Nasal cavity respiratory epithelium epithelial cell of viscerocranial mucosa (primary cell): ENCODE results near the gene AGAP4. TPM values are rescaled to one million over a fixed set of nuclear protein-coding genes. Genes with fewer than 3 reads are reported as not detected.

ENCODE experiments used
- total RNA-seq: library from RNA; depleted of rRNA; stranded (reverse); fragments of >200 nt; gene quantifications from 2 replicates; pipeline ENCODE4 v1.2.3, GENCODE V29; 2014

Gene AGAP4
- 2.4 and 8.4 TPM in 2 replicates for total RNA-seq

GRCh38 chr10:45847400-45847799, at the start of gene AGAP4:
TSS of gene AGAP4 (minus strand) at chr10:45847500. CDS start at chr10:45847347, 153 bp downstream.

Other genes with a start within 250 kb of the AGAP4 start
- gene ZFAND4, start 174.7 kb downstream of the AGAP4 start, total RNA-seq: 7.9 and 10.0 TPM in 2 replicates
- 26.4 and 30.4 TPM in 2 replicates for gene WASHC2C, start 120.2 kb downstream of the AGAP4 start, total RNA-seq
- gene TIMM23, start 125.0 kb upstream of the AGAP4 start, total RNA-seq: 63.5 and 94.7 TPM in 2 replicates
- 157 and 242 TPM in 2 replicates for gene NCOA4, start 183.1 kb upstream of the AGAP4 start, total RNA-seq
- 0.34 and 21.0 TPM in 2 replicates for gene MSMB, start 198.8 kb upstream of the AGAP4 start, total RNA-seq